Fibroblast of the aortic adventitia (primary cell): Measurements from ENCODE around the gene TUFM. TPM values are rescaled to one million over a fixed set of nuclear protein-coding genes. Genes with fewer than 3 reads are reported as not detected.
A peak's percentile ranks its signal among the peaks of the same experiment; 100 is the strongest.

Source experiments
- DNase-seq: peaks from one replicate; pipeline ENCODE4 v3.0.0-alpha.2; 2010; ENCODE audit warnings: low read depth
- H3K4me3 ChIP-seq: 2 replicates; pipeline ENCODE4 v1.5.1; 2011; ENCODE audit warnings: low read depth, mild to moderate bottlenecking, control low read depth, low read length, moderate library complexity
- CTCF ChIP-seq: IDR thresholded peaks from 2 replicates; pipeline ENCODE4 v1.5.1; 2011; ENCODE audit warnings: mild to moderate bottlenecking, low read length, control low read depth, inconsistent platforms; ENCODE audit not compliant: insufficient read depth
- total RNA-seq: library from RNA; depleted of rRNA; stranded (reverse); fragments of >200 nt; gene quantifications from 2 replicates; pipeline ENCODE4 v1.2.3, GENCODE V29; 2012; ENCODE audit warnings: low replicate concordance

TUFM gene
- total RNA-seq, 1 donor, result 74.6 TPM

GRCh38 chr16:28865001-28865688 is 19.0 kb upstream of the TUFM start:
- no peak for DNase-seq
- H3K4me3 ChIP-seq, result peak overlapping the region; percentile 98
- no peak for TF ChIP-seq CTCF

DNA sequence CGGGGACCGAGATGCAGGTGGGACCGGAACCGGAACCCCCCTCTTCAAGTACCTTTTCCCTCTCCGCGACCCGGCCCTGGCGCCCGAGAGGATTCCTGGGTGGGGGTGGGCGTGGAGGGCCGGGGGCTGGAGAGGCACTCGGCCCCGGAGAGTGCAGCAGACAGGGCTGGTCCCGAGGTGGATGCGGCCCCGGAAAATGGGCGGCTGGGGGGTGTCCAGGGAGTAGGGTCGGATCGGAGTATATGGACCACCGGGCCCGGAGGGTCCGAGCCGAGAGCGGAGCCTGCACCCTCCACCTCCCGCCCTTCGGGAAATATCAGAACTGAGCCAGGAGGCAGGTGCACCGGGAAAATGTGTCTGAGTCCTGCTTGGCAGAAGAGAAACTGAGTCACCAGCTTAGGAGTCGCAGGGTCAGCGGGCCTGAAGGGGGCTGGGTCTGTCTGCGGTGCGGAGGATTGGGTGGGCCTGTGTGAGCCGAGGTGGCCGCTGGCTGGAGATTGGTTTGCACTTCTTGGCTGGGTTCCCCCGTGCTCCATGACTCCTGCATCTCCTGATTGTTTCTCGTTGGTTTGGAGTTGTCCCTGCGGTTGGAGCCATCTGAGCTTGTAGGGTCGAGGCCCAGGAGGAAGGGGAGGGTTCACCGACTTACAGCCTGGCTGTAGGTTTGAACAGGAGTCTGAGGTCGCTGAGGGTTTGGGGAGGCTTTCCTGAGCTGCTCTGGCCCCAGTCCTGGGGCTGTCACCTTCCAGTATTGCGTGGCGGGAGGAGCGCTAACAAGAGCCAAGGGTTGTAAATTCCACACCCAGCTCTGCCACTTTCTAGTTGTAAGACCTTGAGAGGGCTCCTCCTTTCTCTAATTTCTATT is 18.0 kb upstream of the TUFM start:
- peak overlapping the region; percentile 98 for H3K4me3 ChIP-seq
- no peak for TF ChIP-seq CTCF
- DNase-seq, result peak; percentile 64

- DNase-seq, result no peak
- no peak overlapping the region for H3K4me3 ChIP-seq
- no peak for TF ChIP-seq CTCF
These were observed 13.2 kb upstream of the TUFM start for GRCh38 chr16:28859326-28859725.

GRCh38 chr16:28858421-28858820 is 12.3 kb upstream of the TUFM start:
- no peak for TF ChIP-seq CTCF
- peak; percentile 58 for DNase-seq
- no peak overlapping the region for H3K4me3 ChIP-seq

DNA sequence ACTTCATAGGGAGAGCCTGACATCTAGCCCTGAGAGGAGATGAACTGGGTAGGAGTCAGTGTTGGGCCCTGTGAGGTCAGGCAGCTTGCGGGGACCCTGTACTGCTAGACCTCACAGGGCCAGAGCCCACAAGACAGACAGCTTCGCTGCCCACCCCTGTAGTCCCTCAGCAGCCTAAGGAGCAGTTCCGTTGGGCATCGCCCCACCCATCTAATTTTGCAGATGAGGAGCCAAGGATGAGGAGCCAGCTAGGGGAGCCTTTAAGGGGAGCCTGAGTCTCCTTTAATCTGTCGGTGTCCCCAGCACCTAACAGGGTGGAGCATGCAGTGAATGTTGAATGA is 755 bp upstream of the TUFM start:
- H3K4me3 ChIP-seq, result peak overlapping the region; percentile 94
- TF ChIP-seq CTCF, result no peak
- DNase-seq, result no peak

DNA sequence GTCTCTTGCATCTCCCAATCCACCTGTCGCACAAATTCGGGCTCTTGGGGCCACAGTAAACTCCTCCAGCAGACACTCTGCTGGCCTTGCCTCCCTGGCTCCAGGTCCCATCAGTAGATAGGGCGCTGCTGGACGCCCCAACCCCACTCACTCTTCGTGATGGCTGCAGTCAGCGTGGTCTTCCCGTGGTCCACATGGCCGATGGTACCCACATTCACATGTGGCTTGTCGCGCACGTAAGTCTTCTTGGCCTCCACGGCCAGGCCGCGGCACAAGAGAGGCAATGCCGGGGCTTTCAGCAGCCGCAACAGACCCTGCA is 428 bp downstream of the TUFM start:
- DNase-seq, result no peak
- TF ChIP-seq CTCF, result no peak
- H3K4me3 ChIP-seq, result peak overlapping the region; percentile 99
